OCI-LY7 (cell line): Measurements from ENCODE around the gene FIG4.

Source experiments
- CTCF ChIP-seq: fragments of 200-600 bp; sonication (generic); conservative IDR thresholded peaks from 2 replicates; pipeline ENCODE4 v1.5.1; 2014; ENCODE audit warnings: mild to moderate bottlenecking, antibody characterized with exemption, low read length, moderate library complexity, mixed read lengths
- EZH2phosphoT487 ChIP-seq: fragments of 200-600 bp; sonication (generic); IDR thresholded peaks from 2 replicates; pipeline ENCODE4 v1.6.1; 2018; ENCODE audit warnings: low read depth, borderline replicate concordance, mild to moderate bottlenecking, mixed run types, antibody characterized with exemption, low read length, moderate library complexity, mixed read lengths

GRCh38 chr6:109874621-109875020, 183.5 kb downstream of the FIG4 start:
- TF ChIP-seq CTCF (no peak), EZH2phosphoT487 (no peak)
